Activated CD8-positive, alpha-beta memory T cell treated with anti-CD3 and anti-CD28 coated beads, Interleukin-2, amount 50 U/mL, for 1 hour (primary cell): ENCODE results near the gene LILRB2.
"Not testable (repeated sequence)": the region's sequence is repeated elsewhere in the genome, so short reads cannot be mapped to it uniquely, and the experiment has no call there.

Experiments
- DNase-seq: peaks from one replicate; pipeline ENCODE4 v3.0.0-alpha.2; 2020; ENCODE audit errors: extremely low read depth

The LILRB2 gene

DNA sequence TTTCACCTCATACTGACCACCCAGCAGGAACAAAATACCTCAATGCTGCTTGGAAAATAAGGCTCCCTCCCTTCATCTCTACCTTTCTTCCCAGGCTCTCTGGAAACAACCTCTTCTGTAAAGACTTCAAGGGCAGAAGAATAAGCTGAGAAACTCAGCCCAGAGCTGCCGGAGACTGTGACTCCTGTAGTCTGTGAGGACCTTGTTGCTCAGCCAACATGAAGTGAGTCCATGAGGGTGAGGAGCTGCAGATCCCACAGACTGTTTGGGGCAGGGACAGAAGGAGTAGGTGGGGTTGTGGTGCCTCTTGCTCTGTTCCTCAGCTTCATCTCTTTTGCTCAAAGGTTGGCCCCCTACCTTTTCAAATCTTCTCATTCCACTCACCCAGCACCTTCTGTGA, 24.2 kb upstream of the LILRB2 start:
- no peak for DNase-seq

DNA sequence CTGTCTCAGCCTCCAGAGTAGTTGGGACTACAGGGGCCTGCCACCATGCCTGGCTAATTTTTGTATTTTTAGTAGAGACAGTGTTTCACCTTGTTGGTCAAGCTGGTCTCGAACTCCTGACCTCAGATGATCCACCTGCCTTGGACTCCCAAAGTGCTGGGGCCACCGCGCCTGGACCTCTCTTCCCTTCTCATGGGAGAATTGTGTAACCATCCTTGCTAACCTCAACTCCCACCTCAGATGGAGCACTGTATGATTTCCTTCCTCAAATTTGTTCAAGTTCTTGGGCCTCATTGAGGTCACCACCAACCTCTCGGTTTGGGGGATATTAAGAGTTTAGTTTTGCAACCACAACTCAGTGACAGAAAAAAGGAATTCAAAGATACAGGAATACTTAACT, 21.3 kb upstream of the LILRB2 start:
- no peak for DNase-seq

DNA sequence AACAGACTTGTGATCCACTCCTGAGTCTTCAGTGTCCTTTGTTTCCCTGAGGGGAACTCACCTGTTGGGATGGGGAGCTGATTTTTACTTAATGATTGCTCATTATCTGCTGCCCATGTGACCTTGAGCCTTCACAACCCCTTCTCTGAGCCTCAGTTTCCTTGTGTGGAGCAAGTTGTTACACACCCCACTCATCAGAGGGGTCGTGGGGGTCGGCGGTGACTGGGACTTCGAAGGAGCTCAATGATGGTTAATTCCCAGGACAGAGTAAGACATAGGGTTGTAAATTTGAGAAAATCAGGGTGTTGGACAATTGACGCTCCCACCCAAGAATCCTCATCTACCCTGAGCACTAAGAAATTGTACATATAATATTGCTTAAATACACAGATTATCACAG, 18.6 kb upstream of the LILRB2 start:
- no peak for DNase-seq

DNA sequence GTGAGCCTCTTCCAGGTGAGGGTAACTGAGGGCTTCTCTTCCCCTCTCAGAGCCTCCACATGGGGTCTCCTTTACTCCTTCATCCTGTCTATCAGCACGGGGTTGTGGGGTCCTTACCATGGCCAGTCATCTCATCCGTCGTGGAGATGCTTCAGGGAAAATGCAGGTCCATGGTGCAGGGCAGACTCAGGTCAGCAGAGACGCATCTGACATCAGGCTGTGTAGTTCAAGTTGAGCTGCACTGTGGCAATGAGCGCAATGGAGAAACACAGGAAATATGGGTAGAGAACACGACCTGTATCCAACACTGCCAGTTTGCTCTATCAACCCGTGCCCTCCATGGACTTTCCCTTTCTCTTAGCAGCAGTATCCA, 18.2 kb upstream of the LILRB2 start:
- no peak for DNase-seq

DNA sequence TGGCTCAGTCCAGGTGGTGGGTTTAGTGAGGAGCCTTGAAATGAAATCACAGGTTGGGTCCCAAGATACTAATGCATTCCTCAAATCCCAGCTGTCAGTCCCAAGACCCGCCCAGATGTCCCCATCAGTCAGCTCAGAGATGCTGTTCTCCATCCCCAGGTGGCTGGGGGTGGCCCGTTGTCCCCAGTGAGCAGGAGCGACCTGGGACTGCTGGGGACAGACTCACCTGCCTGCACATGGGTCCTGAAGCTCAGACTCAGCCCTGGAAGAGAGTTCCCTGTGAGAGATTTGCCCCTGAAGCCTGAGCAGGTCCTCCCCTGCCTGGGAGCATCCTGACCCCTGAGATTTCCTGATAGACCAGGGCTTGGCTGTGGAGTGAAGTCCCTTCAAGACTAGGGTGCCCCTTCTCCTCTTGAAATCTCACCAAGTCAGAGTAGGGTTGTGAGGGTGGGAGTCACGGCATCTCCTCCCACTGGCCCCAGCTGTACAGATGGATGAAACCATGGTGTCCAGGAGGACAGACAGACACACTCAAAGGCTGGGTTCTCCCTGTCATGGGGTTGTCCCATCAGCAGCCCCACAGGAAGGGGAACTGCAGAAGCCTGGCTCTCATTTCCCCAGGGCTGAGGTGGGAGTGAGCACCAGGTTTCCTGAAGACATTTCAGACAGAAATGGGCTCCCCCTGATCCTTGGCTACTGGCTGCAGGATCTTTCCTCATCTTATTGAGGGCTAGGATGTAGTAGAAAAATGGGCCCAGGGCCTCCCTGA, 17.6 kb upstream of the LILRB2 start:
- no peak for DNase-seq

DNA sequence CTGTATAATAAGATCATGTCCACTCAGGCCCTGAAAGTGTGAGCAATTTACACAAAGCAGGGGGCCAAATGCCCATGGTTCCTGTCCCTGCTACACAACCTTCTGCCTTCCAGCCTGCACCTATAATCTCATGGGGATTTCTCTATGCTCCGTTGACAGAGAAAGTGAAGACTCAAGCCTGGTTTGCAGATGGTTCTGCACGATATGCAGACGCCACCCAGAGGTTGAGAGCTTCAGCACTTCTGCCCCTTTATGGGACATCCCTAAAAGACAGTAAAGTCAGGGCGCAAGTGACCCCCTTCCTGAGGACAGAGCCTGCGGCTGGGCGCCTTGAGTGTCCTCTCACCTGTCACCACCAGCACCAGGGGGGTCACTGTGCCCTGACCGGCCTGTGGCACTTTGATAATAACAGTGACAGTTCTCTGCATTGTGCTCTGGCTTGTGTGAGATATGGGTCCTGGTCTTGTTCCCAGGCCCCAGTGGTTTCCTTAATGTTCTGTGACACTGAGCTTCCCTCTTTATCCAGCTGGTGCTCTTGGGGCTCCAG, 16.9 kb upstream of the LILRB2 start:
- DNase-seq, result no peak

DNA sequence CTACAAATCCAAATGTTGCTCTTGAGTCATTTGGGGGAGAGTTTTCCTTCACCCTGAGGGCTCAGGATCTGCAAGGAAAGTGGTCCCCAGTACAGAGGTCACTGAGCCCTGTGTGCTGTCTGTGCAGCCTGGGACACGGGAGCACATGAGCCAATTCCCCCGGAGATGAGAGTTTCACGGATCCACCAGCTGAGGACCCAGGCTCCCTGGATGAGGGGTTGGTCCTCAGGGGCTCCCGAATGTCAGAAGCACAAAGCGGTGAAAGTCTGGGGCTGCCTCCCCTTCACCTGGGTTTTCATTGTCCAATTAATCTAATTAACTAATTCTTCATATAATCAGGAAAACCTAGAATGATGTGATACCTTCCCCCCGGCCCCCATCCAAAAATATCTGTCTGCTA, 13.6 kb upstream of the LILRB2 start:
- DNase-seq, result no peak

DNA sequence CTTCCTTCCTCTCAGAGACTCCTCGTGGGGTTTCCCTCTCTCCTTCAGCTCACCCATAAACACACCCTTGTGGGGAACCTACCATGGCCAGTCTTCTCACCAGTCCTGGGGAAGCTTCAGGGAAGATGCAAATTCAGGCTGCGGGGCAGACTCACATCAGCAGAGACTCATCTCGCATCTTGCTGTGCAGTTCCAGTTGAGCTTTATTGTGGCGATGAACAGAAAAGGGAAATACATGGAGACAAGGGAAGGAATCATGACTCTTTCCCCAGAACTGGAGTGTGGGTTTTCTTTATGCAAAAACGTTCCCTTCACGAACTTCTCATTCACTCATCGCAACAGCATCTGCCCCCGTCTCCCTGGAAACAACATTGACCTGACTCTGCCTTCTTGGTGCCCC, 8.2 kb upstream of the LILRB2 start:
- DNase-seq, result not testable (repeated sequence)

DNA sequence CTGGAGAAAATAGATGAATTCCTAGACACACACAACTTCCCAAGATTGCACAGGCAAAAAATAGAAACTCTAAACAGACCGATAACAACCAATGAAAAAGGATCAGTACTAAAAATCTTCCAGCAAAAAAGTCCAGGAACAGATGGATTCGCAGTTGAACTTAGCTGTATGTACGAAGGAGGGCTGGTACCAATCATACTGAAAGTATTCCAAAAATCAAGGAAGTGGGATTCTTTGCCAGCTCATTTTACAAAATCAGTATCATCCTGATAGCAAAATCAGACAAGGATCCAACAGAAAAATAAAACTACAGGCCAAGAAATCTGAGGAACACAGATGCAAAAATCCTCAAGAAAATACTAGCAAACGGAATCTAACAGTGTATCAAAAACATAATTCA, 6.5 kb upstream of the LILRB2 start:
- DNase-seq, result no peak

DNA sequence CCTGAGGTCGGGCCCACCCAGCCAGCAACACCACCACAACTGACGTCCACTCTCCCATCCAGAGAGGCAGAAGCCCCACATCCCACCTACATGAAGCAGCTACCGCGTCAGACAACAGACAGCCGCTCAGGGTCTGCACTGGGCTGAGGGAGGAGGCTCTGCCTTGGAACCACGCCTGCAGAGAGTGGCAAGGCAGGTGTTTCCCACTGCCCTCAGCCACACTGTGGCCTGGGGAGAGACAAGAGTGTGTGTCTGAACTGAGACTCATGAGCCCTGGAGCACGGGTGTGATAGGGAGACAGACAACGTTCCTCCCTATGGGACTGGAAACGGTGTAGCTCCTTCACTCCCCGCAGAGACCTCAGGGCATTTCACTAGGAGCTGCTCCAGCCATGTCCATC, 5.4 kb upstream of the LILRB2 start:
- not testable (repeated sequence) for DNase-seq

DNA sequence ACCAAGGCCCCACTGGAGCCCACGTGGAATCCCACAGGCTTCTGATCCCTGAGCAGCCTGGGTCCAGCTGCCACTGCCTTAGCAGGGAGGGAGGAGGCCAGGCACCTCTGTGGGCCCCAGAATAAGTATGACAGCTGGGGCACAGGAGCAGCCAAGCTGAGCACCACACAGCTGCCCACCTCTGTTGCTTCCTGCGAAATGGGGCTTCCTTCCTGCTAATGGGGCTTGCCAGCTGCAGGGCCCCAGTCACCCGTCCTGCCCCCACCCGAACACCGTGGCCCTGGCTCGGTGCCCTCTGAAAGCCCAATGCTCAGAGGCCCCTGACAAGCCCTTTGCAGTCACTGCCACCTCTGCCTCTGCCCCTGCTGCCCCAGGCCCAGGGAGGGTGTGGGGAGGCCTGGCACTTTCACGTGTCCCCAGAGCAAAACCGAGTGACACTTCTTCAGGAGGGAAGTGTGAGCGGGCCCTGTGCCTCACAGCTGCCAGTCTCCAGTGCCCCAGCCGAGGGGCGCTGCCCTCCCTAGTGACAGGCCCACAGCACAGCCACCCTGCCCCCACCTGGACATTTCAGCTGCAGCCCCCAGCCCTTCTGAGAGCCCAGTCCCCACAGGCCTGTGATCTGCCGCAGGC, 4.6 kb upstream of the LILRB2 start:
- not testable (repeated sequence) for DNase-seq

DNA sequence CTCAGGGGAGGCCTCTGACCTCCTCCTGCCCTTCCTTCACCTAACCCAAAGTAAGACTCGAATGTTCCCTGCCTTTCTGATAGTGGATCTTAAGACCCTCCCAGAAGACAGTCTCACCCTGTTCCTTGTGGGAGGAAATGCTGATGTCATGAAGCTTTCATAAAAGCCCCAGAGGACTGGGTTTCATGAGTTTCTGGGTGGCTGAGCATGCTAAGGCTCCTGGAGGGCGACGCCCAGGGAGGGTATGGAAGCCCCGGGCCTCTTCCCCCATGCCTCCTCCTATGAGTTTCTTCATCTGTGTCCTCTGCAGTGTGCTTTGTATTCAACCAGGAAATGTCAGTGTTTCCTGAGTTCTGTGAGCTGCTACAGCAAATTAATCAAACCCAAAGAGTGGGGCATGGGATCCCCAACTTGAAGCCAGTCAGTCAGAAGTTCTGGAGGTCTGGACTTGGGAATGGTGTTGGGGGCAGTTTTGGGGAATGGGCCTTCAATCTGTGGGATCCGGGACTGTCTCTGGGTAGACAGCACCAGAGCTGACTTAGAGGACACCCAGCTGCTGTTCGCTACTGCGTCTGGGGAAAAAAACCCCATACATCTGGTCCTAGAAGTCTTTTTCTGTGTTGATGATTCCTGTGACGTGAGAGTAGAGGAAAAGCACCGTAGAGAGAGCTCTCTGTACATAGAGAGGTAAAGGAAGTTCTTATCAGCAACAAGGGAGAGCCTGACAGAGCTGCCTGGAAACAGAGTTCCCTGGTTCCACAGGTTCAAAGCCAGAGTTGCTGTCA, 2.0 kb upstream of the LILRB2 start:
- DNase-seq, result no peak

DNA sequence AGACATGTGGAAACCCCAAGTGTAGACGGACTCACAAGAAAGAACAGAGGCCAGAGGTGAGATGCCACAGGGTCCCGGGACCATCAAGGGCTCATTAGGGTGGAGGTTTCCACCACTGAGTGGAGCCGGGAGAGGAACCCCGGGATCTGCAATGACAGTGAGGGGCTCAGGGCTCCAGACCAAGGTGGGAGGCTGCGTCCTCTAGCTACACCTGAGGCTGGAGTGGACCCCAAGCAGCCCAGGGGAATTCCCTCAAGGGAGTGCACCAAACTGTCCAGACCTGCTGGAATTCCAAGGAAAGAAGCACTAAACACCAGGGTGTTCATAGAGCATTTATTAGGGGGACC, 792 bp upstream of the LILRB2 start:
- DNase-seq, result not testable (repeated sequence)

DNA sequence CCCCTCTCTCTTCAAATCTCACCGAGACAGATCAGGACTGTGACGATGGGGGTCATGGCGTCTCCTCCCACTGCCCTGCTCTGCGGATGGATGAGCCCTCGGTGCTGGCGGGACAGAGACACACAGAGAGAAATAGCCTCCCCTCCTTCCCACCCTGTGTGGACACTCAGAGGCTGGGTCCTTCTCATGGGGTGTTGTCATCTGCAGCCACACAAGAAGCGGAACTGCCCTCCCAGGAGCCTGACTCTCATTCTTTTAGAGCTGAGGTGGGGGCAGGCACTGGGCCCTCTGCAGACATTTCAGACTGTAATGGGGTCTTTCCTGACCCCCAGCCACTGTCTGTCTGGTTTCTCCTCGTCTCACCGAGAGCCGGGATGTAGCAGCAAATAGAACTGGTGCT, 469 bp downstream of the LILRB2 start:
- DNase-seq, result not testable (repeated sequence)

DNA sequence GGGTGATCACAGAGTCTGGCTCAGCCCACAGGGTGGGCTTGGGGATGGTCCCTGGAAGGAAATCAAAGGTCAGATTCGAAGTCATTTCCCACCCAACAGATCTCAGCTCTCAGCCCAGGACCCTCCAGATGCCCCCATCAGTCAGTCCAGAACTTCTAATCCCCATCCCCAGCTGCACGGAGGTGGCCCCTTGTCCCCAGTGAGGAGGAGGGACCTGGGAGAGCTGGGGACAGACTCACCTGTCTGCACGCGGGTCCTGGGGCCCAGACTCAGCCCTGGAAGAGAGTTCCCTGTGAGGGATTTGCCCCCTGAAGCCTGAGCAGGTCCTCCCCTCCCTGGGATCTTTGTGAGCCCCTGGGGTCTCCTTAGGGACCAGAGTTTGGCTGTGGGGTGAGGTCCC, 885 bp downstream of the LILRB2 start:
- DNase-seq, result not testable (repeated sequence)

DNA sequence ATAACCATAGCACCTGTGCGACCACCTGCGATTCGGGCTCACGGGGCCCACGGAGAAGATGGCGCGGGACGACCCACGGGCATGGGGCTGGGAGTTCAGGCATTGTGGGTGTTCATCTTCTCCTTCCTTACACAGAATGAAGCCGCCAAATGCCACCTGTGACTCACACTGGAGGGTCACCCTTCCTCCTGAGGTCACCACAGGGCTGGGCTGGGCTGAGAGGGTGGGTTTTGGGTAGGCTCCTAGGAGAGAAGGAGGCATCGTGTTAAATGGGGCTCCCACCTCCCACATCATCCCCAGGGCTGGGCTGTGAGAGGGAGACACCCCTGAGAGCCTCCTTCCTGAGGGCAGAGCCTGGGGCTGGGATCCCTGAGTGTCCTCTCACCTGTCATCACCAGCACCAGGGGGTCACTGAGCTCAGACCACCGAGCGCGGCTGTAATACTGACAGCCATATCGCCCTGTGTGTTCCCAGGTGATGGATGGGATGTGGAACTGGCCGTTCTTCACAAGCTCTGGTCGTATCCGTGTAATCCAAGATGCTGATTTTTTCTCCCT, 1.4 kb downstream of the LILRB2 start:
- DNase-seq, result no peak

DNA sequence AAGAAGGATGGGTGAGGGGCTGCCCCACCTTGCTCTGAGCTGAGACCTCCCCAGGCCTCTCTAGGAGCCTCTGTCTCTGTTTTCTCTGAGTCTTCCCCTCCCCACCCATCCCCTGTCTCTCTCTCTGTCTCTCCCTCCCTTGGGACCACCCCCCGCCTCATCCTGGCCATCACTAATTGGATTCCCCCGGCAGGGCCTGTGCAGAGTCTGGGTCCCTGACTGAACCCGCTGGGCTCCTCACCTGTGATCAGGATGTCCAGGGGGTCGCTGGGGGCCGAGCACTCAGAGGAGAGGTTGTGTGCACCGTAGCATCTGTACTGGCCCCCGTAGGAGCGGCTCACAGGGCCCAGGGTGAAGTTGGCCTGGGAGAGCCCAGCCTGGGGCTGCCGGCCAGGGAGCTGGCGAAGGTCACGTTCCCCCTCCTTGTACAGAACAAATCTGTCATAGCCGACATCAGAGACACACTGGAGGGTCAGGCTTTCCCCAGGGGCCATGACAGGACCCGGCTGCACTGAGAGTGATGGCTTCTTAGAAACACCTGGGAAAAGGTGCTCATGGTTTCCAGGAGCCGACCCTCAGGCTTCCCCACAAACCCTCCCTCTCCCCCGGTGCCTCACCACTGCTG, 2.2 kb downstream of the LILRB2 start:
- not testable (repeated sequence) for DNase-seq

DNA sequence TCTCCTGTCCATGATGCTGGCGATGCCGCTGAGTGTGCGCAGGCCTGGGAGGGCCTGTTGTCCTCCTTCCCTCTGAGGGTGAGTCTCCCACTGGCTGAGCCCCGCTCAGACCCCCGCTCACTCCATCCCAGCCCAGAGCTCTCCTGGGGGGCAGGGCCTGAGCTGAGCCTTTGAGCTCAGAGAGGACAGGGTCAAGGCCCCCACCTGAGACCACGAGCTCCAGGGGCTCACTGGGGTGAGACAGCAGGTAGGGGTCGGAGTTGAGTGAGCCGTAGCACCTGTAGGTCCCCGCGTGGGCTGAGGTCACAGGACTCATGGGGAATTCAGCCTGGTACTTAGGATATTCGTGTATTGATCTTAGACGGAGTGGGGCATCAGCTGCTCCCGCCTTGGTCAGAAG, 2.9 kb downstream of the LILRB2 start:
- DNase-seq, result not testable (repeated sequence)

DNA sequence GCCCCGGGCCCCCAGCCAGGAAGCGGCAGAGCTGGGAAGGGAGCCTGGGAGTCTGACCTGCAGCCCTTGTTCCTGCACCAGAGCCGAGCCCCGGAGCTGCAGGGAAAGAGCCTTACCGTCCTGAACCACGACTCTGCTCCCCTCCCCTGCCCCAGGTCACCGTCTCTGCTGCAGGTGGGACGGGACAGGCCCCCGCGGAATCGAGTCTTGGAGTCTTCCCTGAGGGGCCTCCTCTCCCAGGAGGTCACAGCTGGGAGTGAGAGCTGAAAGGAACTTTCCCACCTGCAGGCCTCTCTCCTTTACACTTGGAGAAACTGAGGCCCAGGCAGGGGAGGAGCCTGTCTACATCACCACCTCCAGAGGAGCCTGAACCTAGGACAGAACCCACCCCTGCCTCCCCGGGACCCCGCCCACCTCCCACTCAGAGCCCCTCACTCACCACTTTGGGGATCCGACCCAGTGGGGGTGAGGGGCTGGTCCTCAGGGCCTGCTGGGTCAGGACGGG, 3.7 kb downstream of the LILRB2 start:
- not testable (repeated sequence) for DNase-seq

DNA sequence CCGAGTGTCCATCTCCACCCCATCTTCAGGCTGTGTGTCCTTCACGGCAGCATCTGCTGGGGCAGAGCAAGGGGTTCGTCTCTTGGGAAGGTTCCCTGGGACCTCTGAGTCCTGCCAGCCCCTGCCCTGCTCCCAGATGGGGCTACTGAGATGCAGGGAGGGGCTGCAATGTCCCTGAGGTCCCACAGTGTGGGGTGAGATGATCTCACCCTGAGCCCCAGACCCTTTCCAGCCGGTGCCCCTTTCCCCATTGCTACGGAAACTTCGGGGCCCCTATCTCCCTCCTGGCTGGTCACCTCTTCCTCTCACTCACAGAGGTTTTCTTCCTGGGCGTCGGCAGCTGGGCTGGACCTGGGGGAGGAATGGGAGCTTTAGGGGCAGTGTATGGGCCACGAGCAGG, 5.0 kb downstream of the LILRB2 start:
- no peak for DNase-seq

DNA sequence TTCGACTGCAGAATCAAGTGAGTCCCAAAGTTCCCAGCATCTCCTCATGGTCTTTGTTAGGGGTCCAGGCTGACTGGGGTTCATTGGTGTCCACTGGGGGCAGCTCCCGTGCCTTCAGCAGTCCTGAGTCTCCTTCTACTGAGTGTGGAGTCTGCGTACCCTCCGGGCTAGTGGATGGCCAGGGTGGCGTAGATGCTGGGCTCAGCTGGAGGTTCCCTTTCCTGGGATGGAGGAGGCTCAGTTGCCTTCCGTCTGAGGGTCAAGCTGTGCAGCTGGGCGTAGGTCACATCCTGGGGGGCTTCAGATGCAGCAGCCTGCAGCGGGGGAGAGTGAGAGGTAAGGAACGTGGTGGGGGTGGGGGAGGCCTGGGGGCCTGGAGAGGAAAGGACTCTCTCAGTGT, 6.4 kb downstream of the LILRB2 start:
- DNase-seq, result not testable (repeated sequence)

DNA sequence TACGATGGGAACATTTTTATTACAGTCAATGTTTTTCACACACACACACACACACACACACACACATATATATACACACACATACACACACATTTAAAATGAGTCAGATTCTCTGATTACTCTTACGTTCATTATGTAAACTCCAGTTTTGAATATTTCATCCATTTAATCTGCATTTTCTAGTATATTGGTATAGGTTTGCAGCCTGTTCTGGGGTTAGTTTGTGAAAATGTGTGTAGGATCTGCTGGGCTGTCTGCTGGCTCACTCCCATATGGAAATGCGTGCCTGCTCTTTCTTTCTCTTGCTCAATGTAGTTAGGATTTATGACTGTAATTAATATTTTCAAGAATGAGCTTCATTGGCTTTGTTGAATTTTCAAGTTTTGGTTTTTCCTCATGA, 7.1 kb downstream of the LILRB2 start:
- DNase-seq, result no peak
